ENCODE results near the gene HOXD8. TPM values are rescaled to one million over a fixed set of nuclear protein-coding genes. Genes with fewer than 3 reads are reported as not detected.

The HOXD8 gene
- polyA plus RNA-seq, result 4.0 TPM
- long read RNA-seq, donor 1, result 0 reads
- long read RNA-seq, donor 2, partial matches to known transcripts, result 0 of 1 reads
- long read RNA-seq, donor 2, other reads (novel, unspliced or antisense), result 0 of 1 reads
- long read RNA-seq, donor 3, result 0 reads
- long read RNA-seq, donor 4, partial matches to known transcripts, result 0 of 1 reads
- long read RNA-seq, donor 4, other reads (novel, unspliced or antisense), result 0 of 1 reads
- long read RNA-seq, donor 5, partial matches to known transcripts, result 0 of 3 reads
- long read RNA-seq, donor 5, other reads (novel, unspliced or antisense), result 0 of 3 reads
- long read RNA-seq, donor 6, partial matches to known transcripts, result 0 of 1 reads
- long read RNA-seq, donor 6, other reads (novel, unspliced or antisense), result 0 of 1 reads
- long read RNA-seq, donor 7, partial matches to known transcripts, result 0 of 6 reads
- long read RNA-seq, donor 7, other reads (novel, unspliced or antisense), result 0 of 6 reads
- long read RNA-seq, donor 8, partial matches to known transcripts, result 0 of 3 reads
- long read RNA-seq, donor 8, other reads (novel, unspliced or antisense), result 0 of 3 reads
- long read RNA-seq, donor 9, partial matches to known transcripts, result 0 of 13 reads
- long read RNA-seq, donor 9, other reads (novel, unspliced or antisense), result 7 of 13 reads
- long read RNA-seq, donor 10, partial matches to known transcripts, result 0 of 2 reads
- long read RNA-seq, donor 10, other reads (novel, unspliced or antisense), result 0 of 2 reads
- long read RNA-seq, donor 11, partial matches to known transcripts, result 0 of 1 reads
- long read RNA-seq, donor 11, other reads (novel, unspliced or antisense), result 0 of 1 reads

DNA sequence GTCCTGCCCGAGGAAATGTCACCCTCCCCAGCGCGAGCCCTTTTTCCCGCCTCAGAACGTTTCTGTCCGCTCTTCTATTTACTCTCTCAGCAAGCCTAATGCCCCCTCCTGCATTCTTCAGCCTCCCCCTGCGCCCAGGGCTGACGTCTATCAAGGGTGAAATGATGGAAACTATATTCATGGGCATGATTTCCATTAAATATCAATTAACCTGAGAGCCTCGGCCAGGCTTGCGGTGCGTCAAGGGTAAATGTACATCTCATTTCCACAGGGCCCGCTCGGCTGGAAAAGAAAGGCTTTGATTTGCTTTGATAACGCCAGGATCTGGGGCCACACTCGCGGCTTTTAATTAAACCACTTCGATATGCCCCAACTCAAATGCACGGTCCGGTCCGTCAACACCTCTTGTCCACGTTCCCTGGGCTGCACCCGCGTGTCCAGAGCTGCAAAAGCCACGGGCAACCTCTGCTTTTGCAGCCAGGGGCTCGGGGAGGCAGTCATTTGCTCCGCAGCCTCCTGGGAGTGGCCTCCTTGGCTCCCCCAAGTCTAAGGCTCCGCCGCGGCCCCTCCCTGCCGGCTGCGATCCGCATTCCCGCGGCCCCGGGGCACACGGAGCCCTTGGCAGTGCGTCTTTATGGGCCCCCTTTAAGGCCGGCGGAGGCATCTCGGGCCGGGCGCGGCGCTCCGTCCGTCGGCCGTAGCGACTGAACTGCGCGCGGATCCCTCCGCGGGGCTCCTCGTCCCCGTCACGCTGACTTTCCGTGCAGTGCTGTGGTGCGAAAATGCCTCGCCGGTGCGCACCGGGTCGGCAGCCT lies at the start of gene HOXD8:
Gene HOXD8, plus strand, starts transcription at position 724 of the 815 bp plus-strand sequence. CDS start 662 bp downstream, outside the sequence.
- Histone ChIP-seq H3K4me3 (ENCODE audit: low read length) (peak within 1 kb of the TSS; percentile 50), H3K36me3 (ENCODE audit: control insufficient read depth, insufficient read depth, low read length) (no peaks in the 10 kb centered on the region), H3K27ac (ENCODE audit: low read length) (peak within 1 kb of the TSS; percentile 65), H3K9me3 (ENCODE audit: control insufficient read depth, low read depth, low read length) (peaks cover 7% of the 10 kb centered on the region), H3K27me3 (ENCODE audit: control insufficient read depth, insufficient read depth, low read length) (peaks cover 90% of the 10 kb centered on the region), H3K4me1 (ENCODE audit: control insufficient read depth, insufficient read depth, low read length) (peaks cover 2% of the 10 kb centered on the region)
- DNase-seq, result peak; percentile 50 to 66
- WGBS (ENCODE audit: insufficient coverage, low lambda C conversion rate), result no CpG with 5 or more reads among the region's 64 CpGs

DNA sequence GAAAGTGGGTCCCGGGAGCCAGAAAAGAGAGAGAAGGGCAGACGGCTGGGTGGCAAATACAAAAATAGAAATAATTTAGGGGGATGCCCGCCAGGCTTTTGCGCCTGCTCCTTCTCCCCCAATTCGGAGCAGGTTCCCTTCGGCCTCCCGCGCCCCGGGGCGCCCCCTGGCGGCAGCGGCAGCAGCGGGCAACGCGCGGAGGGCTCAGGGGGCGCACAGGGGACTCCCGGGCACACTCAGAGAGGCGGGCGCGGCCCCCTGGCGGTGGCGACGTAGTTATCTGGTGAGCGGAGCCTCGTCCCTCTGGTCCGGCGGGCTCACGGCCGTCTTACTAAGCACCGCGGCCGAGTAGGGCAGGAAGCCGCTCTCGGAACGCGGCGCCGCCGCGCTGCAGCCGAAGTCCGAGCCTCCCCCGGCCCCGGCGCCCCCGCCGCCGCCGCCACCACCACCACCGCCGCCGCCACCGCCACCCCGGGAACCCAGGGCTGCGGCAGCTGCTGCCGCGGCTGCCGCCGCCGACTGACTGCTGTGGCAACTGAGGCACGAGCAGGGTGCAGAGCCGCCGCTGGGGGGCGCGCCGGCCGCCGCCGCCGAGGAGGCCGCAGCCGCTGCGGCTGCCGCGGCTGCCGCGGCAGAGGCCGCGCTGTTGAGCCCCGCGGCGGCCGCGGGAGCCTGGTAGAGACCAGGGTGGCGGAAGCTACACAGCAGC lies 49.5 kb upstream of the HOXD8 start:
- no peak overlapping the region for H3K27ac ChIP-seq (ENCODE audit: low read length)
- H3K4me1 ChIP-seq (ENCODE audit: control insufficient read depth, insufficient read depth, low read length), result peaks cover 4% of the 10 kb centered on the region
- no peak overlapping the region for H3K4me3 ChIP-seq (ENCODE audit: low read length)
- H3K27me3 ChIP-seq (ENCODE audit: control insufficient read depth, insufficient read depth, low read length), result peaks cover 93% of the 10 kb centered on the region
- WGBS (ENCODE audit: insufficient coverage, low lambda C conversion rate), result no CpG with 5 or more reads among the region's 86 CpGs
- DNase-seq, result no peak
- peaks cover 30% of the 10 kb centered on the region for H3K9me3 ChIP-seq (ENCODE audit: control insufficient read depth, low read depth, low read length)
- H3K36me3 ChIP-seq (ENCODE audit: control insufficient read depth, insufficient read depth, low read length), result no peaks in the 10 kb centered on the region

DNA sequence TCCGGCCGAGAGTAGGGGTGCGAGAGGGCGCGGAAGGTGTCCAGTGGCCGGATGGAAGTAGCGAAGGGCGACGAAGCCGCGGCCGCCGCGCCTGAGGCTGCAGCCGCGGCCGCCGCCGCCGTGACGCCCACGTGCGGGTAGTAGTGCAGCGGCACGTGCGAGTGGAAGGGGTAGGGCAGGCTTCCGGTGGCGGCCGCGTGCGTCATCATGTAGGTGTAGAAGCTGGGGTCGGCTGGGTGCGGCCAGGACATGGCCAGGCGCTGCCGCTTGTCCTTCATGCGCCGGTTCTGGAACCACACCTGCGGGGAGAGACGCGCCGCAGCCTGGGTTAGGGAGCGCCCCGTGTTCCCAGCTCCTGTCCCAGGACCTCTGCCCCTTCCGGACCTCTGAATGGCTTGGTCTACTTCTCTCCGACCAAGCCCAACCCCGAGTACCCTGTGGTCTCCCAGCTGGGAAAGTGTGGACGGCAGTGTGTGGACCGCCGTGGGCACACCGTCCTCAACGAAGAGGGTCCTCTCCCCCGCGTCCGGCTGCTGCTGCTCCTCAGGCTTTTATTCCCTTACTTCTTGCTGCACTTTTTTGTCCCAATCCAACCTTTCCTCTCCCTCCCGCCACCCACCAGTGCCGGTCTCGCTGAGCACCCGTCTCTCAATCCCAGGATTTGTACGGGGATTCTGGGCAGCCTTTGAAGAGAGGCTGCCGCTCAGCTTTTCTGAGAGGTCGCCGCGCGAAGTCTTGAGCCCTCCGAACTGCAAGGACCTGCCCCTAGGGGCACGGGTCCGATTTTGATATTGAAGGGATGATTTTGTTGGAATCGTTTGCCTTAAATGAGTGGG lies 48.7 kb upstream of the HOXD8 start:
- peak in 1 of 2 donors; percentile 51 for DNase-seq
- Histone ChIP-seq H3K4me1 (ENCODE audit: control insufficient read depth, insufficient read depth, low read length) (peaks cover 4% of the 10 kb centered on the region), H3K36me3 (ENCODE audit: control insufficient read depth, insufficient read depth, low read length) (no peaks in the 10 kb centered on the region), H3K9me3 (ENCODE audit: control insufficient read depth, low read depth, low read length) (peaks cover 33% of the 10 kb centered on the region), H3K4me3 (ENCODE audit: low read length) (no peak overlapping the region), H3K27me3 (ENCODE audit: control insufficient read depth, insufficient read depth, low read length) (peaks cover 93% of the 10 kb centered on the region), H3K27ac (ENCODE audit: low read length) (no peak overlapping the region)
- WGBS (ENCODE audit: insufficient coverage, low lambda C conversion rate), result no CpG with 5 or more reads among the region's 68 CpGs

DNA sequence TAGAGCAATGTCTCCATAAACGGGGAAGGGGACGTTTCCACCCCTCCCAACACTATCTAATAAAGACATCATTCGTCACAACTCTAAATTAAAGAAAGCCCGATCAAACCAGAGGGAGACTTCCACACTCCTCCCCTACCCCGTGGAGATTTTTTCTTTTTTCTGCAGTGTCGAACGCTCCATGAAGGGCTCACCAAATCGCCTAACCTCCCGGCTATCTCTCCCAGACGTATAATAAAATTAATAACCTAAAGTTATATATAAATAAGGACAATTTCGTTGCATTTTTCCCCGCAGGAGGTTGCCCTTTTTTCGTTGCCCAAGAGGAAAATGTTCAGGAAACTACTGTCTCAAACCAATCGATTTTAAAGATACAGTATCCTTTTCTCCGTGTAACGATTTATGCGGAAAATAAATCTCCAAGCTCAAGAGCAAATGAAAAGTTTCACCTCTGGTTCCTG lies 48.1 kb upstream of the HOXD8 start:
- H3K9me3 ChIP-seq (ENCODE audit: control insufficient read depth, low read depth, low read length), result peaks cover 37% of the 10 kb centered on the region
- 0% methylated on average over 3 of the region's 17 CpGs for WGBS (ENCODE audit: insufficient coverage, low lambda C conversion rate)
- H3K27ac ChIP-seq (ENCODE audit: low read length), result no peak overlapping the region
- DNase-seq, result no peak
- H3K27me3 ChIP-seq (ENCODE audit: control insufficient read depth, insufficient read depth, low read length), result peaks cover 93% of the 10 kb centered on the region
- peaks cover 7% of the 10 kb centered on the region for H3K4me1 ChIP-seq (ENCODE audit: control insufficient read depth, insufficient read depth, low read length)
- no peaks in the 10 kb centered on the region for H3K36me3 ChIP-seq (ENCODE audit: control insufficient read depth, insufficient read depth, low read length)
- no peak overlapping the region for H3K4me3 ChIP-seq (ENCODE audit: low read length)

DNA sequence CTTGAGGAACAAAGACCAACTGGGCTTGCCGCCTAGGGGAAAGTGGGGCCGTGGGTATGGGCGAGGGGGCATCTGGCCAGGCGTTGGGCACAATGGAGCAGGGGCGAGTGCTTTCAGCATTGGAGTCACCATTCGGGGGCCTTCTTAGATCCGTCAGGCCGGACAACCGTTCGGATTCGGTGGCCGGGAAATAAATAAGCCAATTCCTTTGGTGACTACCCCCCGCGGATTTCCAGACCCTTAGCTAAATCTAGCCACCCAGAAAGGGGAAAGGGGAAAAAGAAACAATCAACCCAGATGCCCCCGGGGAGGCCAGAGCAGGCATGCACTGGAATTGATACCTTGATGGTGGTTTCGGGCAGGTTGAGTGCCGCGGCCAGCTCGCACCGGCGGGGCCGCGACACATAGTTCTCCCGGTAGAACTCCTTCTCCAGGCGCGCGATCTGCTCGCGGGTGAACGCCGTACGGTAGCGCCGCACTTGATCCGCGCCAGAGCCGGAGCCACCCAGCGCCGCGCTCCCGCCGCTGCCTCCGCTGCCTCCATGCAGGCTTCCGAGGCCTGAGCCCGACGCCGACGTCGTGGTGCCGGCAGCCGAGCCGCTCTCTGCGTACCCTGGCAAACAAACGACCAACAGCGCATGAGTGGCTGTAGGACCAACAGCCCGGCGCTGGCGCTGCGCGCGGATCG lies 47.5 kb upstream of the HOXD8 start:
- Histone ChIP-seq H3K9me3 (ENCODE audit: control insufficient read depth, low read depth, low read length) (peaks cover 37% of the 10 kb centered on the region), H3K27me3 (ENCODE audit: control insufficient read depth, insufficient read depth, low read length) (peaks cover 92% of the 10 kb centered on the region), H3K27ac (ENCODE audit: low read length) (no peak overlapping the region), H3K4me1 (ENCODE audit: control insufficient read depth, insufficient read depth, low read length) (peaks cover 7% of the 10 kb centered on the region), H3K4me3 (ENCODE audit: low read length) (no peak overlapping the region), H3K36me3 (ENCODE audit: control insufficient read depth, insufficient read depth, low read length) (no peaks in the 10 kb centered on the region)
- WGBS (ENCODE audit: insufficient coverage, low lambda C conversion rate), result no CpG with 5 or more reads among the region's 62 CpGs
- DNase-seq, result peak in 1 of 2 donors; percentile 42

DNA sequence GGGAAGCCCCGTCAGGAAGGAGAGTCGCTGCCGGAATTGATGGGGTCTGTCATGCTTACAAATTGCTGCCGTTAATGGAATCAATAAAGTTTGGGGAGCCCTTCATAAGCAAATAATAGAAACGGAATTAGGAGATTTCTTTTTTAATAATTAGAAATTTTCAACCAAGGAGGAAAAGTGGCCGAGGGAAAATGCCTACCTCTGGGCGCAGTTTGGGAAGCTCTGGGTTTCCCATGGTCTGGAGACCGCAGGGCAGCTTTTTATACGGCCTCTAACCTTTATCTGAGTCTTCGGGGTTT lies 47.0 kb upstream of the HOXD8 start:
- peaks cover 37% of the 10 kb centered on the region for H3K9me3 ChIP-seq (ENCODE audit: control insufficient read depth, low read depth, low read length)
- H3K27me3 ChIP-seq (ENCODE audit: control insufficient read depth, insufficient read depth, low read length), result peaks cover 92% of the 10 kb centered on the region
- peaks cover 7% of the 10 kb centered on the region for H3K4me1 ChIP-seq (ENCODE audit: control insufficient read depth, insufficient read depth, low read length)
- H3K36me3 ChIP-seq (ENCODE audit: control insufficient read depth, insufficient read depth, low read length), result no peaks in the 10 kb centered on the region
- WGBS (ENCODE audit: insufficient coverage, low lambda C conversion rate), result 0% methylated on average over 2 of the region's 10 CpGs
- no peak overlapping the region for H3K4me3 ChIP-seq (ENCODE audit: low read length)
- DNase-seq, result no peak
- no peak overlapping the region for H3K27ac ChIP-seq (ENCODE audit: low read length)

DNA sequence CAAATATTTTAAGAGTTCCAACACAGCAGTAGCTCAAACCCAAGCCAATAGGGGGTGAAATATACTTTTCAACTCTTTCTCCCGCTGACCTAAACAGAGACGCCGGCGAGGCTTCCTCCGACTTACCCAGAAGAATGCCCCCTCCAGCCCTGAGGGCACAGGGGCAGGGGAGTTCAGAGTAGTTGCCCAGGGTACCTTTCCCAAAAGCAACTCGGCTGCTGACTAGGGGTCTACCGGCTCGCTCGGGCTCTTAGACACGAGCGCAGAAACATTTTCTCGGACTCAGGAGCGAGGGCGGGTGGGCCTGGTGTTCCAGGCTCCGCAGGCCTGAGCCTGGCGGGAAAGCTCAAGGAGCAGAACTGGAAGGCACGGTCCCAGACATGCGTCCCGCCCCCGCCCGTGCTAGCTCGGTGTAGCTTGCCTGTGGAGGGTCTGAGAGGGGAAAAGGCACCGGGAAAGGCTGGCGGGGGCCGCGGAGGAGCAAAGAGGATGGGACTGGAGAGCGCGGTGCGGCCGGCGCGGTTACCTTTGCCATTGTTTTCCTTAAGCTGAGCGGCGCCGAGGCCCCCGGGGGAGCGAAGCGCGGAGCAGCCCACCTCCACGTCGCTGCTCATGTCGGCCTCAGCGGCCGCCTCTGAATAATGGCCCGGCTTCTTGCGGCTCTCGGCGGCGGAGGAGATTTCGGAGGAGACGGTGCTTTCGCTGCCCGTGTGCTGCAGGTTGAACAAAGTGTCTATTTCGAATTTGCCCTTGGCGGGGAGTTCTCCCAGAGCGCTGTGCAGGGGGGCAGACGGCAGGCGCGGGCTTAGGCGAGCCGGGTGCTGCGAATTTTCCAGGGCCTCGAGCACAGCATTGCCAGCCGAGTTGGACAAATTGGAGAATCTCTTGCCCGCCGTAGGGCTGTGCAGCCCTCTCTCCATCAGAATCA lies 46.4 kb upstream of the HOXD8 start:
- H3K27ac ChIP-seq (ENCODE audit: low read length), result no peak overlapping the region
- H3K4me1 ChIP-seq (ENCODE audit: control insufficient read depth, insufficient read depth, low read length), result peaks cover 12% of the 10 kb centered on the region
- H3K27me3 ChIP-seq (ENCODE audit: control insufficient read depth, insufficient read depth, low read length), result peaks cover 97% of the 10 kb centered on the region
- H3K9me3 ChIP-seq (ENCODE audit: control insufficient read depth, low read depth, low read length), result peaks cover 41% of the 10 kb centered on the region
- no CpG with 5 or more reads among the region's 66 CpGs for WGBS (ENCODE audit: insufficient coverage, low lambda C conversion rate)
- no peak overlapping the region for H3K4me3 ChIP-seq (ENCODE audit: low read length)
- no peak for DNase-seq
- no peaks in the 10 kb centered on the region for H3K36me3 ChIP-seq (ENCODE audit: control insufficient read depth, insufficient read depth, low read length)

DNA sequence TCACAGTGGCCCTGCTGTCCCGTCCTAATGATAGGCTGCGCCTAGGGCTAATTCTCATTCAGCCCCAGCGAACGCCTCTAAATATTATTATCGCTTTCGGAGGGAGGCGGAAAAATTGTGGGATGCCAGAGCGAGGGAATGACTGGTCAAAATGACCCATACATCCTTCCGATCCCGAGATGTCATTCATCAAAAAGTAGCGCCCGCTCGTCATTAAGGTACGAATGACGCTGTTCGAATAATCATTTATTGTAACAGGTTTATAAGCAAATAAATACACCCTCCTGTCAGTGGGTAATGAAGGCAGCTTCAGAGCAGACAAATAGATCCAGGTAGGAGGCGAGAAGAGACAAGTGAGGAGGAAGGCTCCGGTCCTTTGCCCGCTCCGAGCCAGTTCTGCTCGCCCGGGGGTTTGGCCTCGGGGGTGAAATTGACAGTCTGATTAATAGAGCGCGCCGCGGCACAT lies 45.7 kb upstream of the HOXD8 start, which contains the start of gene EVX2:
Gene EVX2, minus strand, starts transcription at position 167 of the 466 bp plus-strand sequence. CDS start 186 bp downstream, outside the sequence.
- H3K27ac ChIP-seq (ENCODE audit: low read length), result no peak within 1 kb of the TSS
- H3K4me3 ChIP-seq (ENCODE audit: low read length), result no peak within 1 kb of the TSS
- H3K36me3 ChIP-seq (ENCODE audit: control insufficient read depth, insufficient read depth, low read length), result no peaks in the 10 kb centered on the region
- H3K27me3 ChIP-seq (ENCODE audit: control insufficient read depth, insufficient read depth, low read length), result peaks cover 97% of the 10 kb centered on the region
- no CpG with 5 or more reads among the region's 27 CpGs for WGBS (ENCODE audit: insufficient coverage, low lambda C conversion rate)
- peaks cover 41% of the 10 kb centered on the region for H3K9me3 ChIP-seq (ENCODE audit: control insufficient read depth, low read depth, low read length)
- peaks cover 13% of the 10 kb centered on the region for H3K4me1 ChIP-seq (ENCODE audit: control insufficient read depth, insufficient read depth, low read length)
- no peak for DNase-seq
